HAP-1 (cell line): ENCODE results near the gene GZMH.
"Not testable (repeated sequence)": the region's sequence is repeated elsewhere in the genome, so short reads cannot be mapped to it uniquely, and the experiment has no call there.

Experiments used
- DNase-seq, 2 experiments: peaks; one replicate each; pipeline ENCODE4 v3.0.0-alpha.2; 2016 to 2020; ENCODE audit warnings: low spot score in 2 of 2
- H3K27me3 ChIP-seq: fragments of 250-450 bp; sonication (Bioruptor Pico); 2 replicates; pipeline ENCODE4 v1.5.1; 2020; ENCODE audit warnings: low read depth, mild to moderate bottlenecking, moderate library complexity
- H3K36me3 ChIP-seq: fragments of 250-450 bp; sonication (Bioruptor Pico); replicated peaks from 2 replicates; pipeline ENCODE4 v1.5.1; 2020; ENCODE audit warnings: mild to moderate bottlenecking
- H3K4me1 ChIP-seq: fragments of 250-450 bp; sonication (Bioruptor Pico); 2 replicates; pipeline ENCODE4 v1.5.1; 2020; ENCODE audit warnings: mild to moderate bottlenecking
- H3K4me3 ChIP-seq: fragments of 250-450 bp; sonication (Bioruptor Pico); 2 replicates; pipeline ENCODE4 v1.5.1; 2020; ENCODE audit warnings: mild to moderate bottlenecking, moderate library complexity
- H3K9me3 ChIP-seq: fragments of 250-450 bp; sonication (Bioruptor Pico); 2 replicates; pipeline ENCODE4 v1.5.1; 2020; ENCODE audit warnings: mild to moderate bottlenecking, moderate library complexity
- in situ Hi-C: fragments of 300-500 bp; cut with MboI; formaldehyde crosslinking; loops from 3 replicates; pipeline ENCODE4 v1.14.3; 2020; ENCODE audit warnings: low sequenced_read_pairs, inconsistent platforms, mixed read lengths

Gene GZMH

DNA sequence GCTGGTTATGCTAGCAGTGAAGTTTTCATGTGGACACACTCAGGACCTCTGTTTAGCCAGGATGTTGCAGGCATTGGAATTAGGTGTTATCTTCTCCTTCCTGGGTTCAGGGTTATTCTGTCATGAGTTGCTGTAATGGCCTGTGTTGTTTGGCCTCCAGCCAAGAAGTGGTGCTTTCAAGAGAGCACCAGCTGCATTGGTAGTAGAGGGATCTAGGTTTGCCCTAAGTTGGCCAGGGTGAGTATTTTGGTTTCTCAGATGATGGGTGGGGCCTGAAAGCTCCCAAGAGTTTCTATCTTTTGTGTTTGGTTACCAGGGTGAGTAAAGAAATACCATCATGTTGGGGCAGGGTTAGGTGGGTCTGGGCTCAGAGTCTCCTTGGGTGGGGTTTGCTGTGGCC is 2.7 kb upstream of the GZMH start:
- no peak for DNase-seq
- Histone ChIP-seq H3K27me3 (no peaks in the 10 kb centered on the region), H3K4me1 (no peaks in the 10 kb centered on the region), H3K9me3 (no peaks in the 10 kb centered on the region), H3K4me3 (no peak overlapping the region), H3K36me3 (no peaks in the 10 kb centered on the region)
- in situ Hi-C loops, result no loop called here

DNA sequence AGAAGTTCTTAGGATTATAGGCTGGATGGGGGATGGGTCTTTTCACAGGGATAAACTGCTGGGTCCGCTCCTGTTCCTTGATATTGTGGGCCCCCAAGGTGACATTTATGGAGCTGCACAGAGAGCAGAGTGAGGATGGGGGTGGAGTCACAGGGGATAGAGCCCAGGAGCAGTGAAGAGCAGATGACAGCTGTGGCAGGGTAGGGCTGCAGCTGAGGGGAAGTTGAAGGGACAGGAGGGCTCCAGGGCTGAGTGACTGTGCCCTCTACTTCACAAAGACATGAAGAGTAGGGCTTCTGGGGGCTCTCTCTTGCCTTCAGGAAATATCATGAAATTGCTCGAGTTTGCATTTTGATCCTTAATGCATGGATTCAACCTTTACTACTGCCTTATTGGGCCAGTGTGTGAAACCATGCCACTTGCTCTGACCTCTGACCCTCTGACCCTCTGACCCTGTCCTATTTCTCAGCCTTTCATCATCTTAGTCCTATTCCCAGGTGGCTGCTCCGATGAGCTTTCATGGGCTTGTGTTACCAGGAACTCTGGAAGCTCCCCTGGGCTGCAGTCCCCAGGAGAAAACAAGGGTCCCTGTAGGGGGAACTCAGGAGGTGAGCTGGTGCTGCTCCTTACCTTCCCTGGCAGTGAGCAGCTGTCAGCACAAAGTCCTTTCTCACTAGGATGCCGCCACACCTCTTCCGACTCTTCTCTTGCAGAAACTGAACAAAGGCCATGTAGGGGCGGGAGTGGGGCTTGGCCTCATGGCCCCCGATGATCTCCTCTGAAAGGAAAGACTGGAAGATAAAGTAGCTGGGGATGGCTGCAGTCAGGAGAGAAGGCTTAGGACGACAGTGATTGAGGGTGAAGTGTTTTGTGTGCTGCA is 1.6 kb downstream of the GZMH start:
- Histone ChIP-seq H3K4me1 (no peaks in the 10 kb centered on the region), H3K27me3 (no peaks in the 10 kb centered on the region), H3K36me3 (no peaks in the 10 kb centered on the region), H3K4me3 (no peak overlapping the region), H3K9me3 (no peaks in the 10 kb centered on the region)
- in situ Hi-C loops, result no loop called here
- DNase-seq, result no peak

DNA sequence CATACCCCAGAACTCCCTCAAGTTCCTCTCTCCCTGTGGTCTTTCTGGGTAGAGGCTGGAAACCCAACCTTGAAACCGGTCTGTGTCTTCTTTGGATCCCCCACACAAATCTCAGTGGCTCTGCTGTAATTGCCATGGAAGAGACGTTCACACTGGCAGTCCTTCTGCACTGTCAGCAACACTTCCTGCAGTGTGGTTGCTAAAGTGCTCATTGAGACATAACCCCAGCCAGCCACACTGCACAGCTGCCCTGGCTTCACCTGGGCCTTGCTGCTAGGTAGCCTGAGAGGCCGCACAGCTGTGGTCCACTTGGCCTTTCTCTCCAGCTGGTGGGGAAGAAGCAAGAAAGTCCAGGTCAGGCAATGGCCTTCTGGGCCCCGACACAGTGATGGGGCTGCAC is 2.4 kb downstream of the GZMH start:
- Histone ChIP-seq H3K4me3 (no peak overlapping the region), H3K9me3 (no peaks in the 10 kb centered on the region), H3K4me1 (no peaks in the 10 kb centered on the region), H3K27me3 (no peaks in the 10 kb centered on the region), H3K36me3 (no peaks in the 10 kb centered on the region)
- in situ Hi-C loops, result no loop called here
- no peak for DNase-seq

DNA sequence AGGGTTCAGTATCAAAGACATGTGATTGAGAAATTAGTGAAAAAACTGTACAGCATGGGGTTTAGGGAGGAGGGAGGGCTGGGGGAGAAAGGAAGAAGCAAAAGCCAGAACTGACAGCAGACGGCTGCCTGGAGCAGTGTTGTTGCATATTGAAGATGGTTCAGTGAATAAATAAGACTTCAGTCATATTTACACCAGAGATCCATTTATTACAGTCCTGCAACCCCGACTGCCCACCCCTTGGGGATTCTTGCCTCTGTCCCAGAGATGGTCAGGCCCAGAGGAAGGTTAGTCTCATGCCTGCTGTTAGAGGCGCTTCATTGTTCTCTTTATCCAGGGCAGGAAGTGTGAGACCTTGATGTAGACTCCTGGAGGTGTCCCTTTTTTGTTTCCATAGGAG is 3.2 kb downstream of the GZMH start:
- Histone ChIP-seq H3K9me3 (no peaks in the 10 kb centered on the region), H3K27me3 (no peaks in the 10 kb centered on the region), H3K36me3 (no peaks in the 10 kb centered on the region), H3K4me1 (no peaks in the 10 kb centered on the region), H3K4me3 (no peak overlapping the region)
- DNase-seq, result no peak
- in situ Hi-C loops, result no loop called here

DNA sequence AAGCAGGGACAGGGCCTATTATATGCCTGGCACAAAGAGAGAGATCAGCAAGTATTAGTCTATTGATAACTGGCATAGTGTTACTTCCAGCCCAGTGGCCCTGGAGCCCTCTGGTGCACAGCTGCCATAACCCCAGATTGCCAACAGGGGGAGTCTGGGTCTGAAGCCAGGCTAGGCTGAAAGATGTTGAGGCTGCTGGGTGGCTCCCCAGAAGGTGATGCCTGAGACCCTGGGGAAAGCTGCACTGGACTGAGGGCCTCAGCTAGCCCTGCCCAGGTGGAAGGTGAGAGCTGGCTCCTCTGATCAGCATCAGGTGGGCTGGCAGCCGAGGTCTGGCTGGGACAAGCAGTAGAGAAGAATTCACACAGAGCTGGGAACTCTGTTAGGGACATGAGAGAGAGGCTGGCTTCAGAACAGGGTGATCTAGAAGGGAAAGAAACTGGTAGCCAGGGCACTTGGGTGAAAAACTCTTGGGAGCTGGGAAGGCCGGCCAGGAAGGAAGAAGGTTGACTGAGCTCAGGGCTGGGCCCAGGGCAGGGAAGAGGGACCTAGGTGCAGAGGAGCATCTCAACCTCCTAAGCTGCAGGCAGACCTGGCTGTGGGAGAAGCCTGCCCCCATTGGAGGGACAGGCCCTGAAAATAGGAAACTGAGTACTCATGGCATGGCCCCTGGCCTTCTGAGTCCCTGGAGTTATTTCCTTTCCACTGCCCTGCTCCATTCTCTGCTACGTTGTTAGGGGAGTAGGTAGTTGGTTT is 3.9 kb downstream of the GZMH start:
- Histone ChIP-seq H3K4me1 (no peaks in the 10 kb centered on the region), H3K27me3 (no peaks in the 10 kb centered on the region), H3K4me3 (no peak overlapping the region), H3K36me3 (no peaks in the 10 kb centered on the region), H3K9me3 (no peaks in the 10 kb centered on the region)
- in situ Hi-C loops, result no loop called here
- peak in 1 of 2 experiments; percentile 62 for DNase-seq

DNA sequence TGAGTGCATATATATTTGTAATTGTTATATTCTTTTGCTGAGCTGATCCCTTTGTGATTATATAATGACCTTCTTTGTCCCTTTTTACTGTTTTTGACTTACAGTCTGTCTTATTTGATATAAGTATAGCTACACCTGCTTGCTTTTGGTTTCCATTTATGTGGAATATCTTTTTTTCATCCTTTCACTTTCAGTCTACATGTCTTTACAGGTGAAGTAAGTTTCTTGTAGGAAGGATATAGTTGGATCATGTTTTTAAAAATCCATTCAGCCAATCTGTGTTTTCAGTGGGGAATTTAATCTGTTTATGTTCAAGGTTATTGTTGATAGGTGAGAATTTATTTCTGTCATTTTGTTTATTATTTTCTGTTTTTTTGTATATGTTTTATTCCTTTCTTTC is 12.1 kb downstream of the GZMH start:
- Histone ChIP-seq H3K4me1 (no peaks in the 10 kb centered on the region), H3K4me3 (no peak overlapping the region), H3K9me3 (no peaks in the 10 kb centered on the region; the same call in 1 of the 2 replicates), H3K27me3 (no peaks in the 10 kb centered on the region), H3K36me3 (no peaks in the 10 kb centered on the region)
- in situ Hi-C loops, result no loop called here
- DNase-seq, result no peak

DNA sequence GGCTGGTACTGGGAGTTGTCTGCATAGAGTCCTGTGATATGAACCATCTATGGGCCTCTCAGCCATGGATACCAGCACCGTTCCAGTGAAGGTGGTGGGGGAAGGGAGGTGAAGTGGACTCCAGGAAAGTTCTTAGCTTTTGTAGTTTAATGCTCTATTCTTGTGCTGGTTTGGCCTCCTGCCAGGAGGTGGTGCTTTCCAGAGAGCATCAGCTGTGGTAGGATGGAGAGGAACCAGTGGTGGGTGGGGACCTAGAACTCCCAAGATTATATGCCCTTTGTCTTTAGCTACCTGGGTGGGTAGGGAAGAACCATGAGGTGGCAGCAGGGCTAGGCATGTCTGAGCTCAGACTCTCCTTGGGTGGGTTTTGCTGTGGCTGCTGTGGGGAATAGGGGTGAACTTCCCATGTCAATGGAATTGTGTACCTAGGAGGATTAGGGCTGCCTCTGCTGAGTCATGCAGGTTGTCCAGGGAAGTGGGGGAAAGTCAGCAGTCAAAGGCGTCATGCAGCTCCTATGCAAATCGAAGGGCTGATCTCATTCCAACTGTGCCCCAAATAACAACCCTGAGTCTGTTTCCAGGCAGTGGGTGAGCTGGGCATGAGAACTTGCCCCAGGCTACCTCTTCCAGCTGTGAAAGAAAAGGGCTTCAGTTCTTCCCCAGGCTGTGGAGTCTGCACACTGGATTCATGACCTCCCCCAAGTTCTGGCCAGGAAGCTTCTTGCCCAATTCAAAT is 14.2 kb downstream of the GZMH start:
- in situ Hi-C loops, result no loop called here
- Histone ChIP-seq H3K27me3 (no peaks in the 10 kb centered on the region), H3K9me3 (no peaks in the 10 kb centered on the region; the same call in 1 of the 2 replicates), H3K4me3 (no peak overlapping the region), H3K4me1 (no peaks in the 10 kb centered on the region), H3K36me3 (no peaks in the 10 kb centered on the region)
- DNase-seq, result no peak

DNA sequence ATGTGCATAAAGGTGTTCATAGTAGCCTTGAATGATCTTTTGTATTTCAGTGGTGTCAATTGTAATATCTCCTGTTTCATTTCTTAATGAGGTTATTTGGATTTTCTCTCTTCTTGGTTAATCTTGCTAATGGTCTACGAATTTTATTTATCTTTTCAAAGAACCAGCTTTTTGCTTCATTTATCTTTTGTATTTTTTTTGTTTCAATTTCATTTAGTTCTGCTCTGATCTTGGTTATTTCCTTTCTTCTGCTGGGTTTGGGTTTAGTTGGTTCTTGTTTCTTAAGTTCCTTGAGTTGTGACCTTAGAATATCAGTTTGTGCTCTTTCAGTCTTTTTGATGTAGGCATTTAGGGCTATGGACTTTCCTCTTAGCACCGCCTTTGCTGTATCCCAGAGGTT is 18.5 kb downstream of the GZMH start:
- in situ Hi-C loops, result not testable (repeated sequence)

DNA sequence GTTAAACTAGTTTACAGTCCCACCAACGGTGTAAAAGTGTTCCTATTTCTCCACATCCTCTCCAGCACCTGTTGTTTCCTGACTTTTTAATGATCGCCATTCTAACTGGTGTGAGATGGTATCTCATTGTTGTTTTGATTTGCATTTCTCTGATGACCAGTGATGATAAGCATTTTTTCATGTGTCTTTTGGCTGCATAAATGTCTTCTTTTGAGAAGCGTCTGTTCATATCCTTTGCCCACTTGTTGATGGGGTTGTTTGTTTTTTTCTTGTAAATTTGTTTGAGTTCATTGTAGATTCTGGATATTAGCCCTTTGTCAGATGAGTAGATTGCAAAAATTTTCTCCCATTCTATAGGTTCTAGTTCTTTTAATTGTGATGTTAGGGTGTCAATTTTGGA is 25.1 kb downstream of the GZMH start:
- DNase-seq, in situ Hi-C loops, H3K4me3 ChIP-seq: not testable (repeated sequence)

More for the DNA sequence above, 18.5 kb downstream of the GZMH start:
- DNase-seq, H3K4me1 ChIP-seq, H3K4me3 ChIP-seq, H3K36me3 ChIP-seq, H3K27me3 ChIP-seq, H3K9me3 ChIP-seq: not testable (repeated sequence)

DNA sequence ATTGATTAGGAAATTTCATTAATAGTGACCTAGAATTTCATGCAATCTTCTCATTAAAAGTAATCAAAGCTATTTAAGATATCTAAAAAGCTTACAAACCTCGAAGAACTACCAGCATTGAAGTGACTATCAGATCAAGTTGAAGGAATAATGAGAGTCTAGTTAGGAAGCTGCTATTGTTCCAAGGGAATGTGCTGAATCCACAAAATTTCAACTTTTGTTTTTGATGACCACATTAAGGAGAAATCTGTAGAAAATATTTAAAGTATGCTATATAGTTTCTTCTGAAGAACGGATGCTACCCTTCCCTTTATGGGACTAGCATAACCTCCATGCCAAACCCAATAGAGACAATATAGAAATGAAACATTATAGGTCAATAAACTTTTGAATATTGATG is 30.9 kb downstream of the GZMH start:
- H3K4me3 ChIP-seq, result no peak overlapping the region
- H3K27me3 ChIP-seq, result no peaks in the 10 kb centered on the region
- in situ Hi-C loops, result no loop called here
- no peaks in the 10 kb centered on the region for H3K4me1 ChIP-seq
- no peaks in the 10 kb centered on the region for H3K9me3 ChIP-seq
- no peaks in the 10 kb centered on the region for H3K36me3 ChIP-seq
- no peak for DNase-seq

More for the DNA sequence above, 25.1 kb downstream of the GZMH start:
- H3K27me3 ChIP-seq, H3K9me3 ChIP-seq, H3K4me1 ChIP-seq, H3K36me3 ChIP-seq: not testable (repeated sequence)

DNA sequence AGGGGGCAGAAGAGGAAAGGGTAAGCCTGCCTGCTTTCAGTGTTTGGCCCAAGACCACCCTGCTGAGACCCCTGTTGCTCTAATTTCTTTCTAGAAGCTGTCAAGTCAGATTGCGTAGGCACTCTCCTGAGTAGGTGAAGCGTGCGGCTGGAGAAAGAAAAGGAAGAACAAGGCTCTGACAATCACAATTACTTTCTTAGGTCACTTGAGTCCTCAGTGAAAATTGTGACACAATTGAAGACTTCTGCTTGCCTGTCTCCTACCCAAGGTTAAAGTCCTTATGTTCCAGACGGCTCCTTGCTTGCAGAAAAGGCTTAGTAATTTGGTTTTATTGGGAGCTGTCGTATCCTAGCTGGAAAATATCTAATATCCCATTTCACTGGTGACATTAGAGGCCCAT is 32.7 kb downstream of the GZMH start:
- no peaks in the 10 kb centered on the region for H3K27me3 ChIP-seq
- H3K36me3 ChIP-seq, result no peaks in the 10 kb centered on the region
- no peaks in the 10 kb centered on the region for H3K4me1 ChIP-seq
- no peaks in the 10 kb centered on the region for H3K9me3 ChIP-seq
- in situ Hi-C loops, result no loop called here
- H3K4me3 ChIP-seq, result no peak overlapping the region
- DNase-seq, result no peak

DNA sequence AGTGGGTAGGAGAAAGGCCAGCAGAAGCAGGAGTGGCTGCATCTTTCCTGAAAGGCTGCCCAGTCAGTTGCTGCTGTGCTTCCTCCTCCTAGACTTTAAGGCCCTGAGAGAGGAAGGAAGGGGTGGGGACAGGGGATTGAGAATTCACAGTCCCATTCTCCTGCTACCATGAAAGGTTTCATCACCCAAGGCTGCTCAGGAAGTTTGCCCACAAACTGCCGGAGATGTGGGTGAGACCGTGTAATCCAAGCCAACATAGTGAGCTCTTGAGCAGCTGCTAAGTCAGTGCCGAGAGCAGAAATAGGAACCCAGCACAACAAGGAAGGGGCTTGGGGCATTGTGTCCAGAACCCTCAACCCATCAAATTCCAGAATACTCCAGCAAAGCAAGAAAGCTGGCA is 33.3 kb downstream of the GZMH start, which contains the start of gene CTSG:
Gene CTSG (minus strand): TSS at position 69 of the 400 bp plus-strand sequence. CDS start 27 bp downstream, at position 42.
- Histone ChIP-seq H3K27me3 (no peaks in the 10 kb centered on the region), H3K4me1 (no peaks in the 10 kb centered on the region), H3K4me3 (no peak within 1 kb of the TSS), H3K9me3 (no peaks in the 10 kb centered on the region), H3K36me3 (no peaks in the 10 kb centered on the region)
- DNase-seq, result no peak
- in situ Hi-C loops, result no loop called here

DNA sequence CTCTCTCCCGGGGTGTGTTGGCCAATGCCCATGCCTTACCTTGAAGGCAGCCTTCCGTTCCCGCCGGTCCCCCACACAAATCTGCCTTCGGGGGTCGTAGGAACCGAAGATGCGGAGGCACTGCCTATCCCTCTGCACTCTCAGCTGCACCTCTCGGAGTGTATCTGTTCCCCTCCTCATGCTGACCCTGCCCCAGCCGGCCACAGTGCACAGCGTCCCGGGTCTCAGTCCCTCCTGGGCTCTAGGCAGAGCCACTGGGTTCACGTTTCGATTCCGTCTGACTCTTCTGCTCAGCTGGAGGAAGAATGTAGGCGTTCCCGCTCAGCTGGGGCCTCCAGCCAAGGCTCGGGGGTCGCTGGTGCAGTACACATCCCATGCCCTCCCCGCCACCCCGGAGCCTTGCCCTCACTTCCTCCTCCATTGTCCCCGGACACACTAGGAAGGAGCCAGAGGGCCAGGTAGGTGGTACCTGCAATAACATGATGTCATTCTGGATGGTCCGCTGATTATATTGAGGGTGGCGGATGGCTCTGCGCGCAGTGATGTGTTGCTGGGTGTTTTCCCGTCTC is 35.2 kb downstream of the GZMH start:
- DNase-seq, result no peak
- no peaks in the 10 kb centered on the region for H3K4me1 ChIP-seq
- H3K27me3 ChIP-seq, result no peaks in the 10 kb centered on the region
- in situ Hi-C loops, result no loop called here
- H3K36me3 ChIP-seq, result no peaks in the 10 kb centered on the region
- H3K4me3 ChIP-seq, result no peak overlapping the region
- no peaks in the 10 kb centered on the region for H3K9me3 ChIP-seq
